Measurements from ENCODE around the gene BMP2K. TPM values are rescaled to one million over a fixed set of nuclear protein-coding genes. Genes with fewer than 3 reads are reported as not detected.

BMP2K gene
- total and polyA plus RNA-seq, 2 donors: 7.6 to 106 TPM

DNA sequence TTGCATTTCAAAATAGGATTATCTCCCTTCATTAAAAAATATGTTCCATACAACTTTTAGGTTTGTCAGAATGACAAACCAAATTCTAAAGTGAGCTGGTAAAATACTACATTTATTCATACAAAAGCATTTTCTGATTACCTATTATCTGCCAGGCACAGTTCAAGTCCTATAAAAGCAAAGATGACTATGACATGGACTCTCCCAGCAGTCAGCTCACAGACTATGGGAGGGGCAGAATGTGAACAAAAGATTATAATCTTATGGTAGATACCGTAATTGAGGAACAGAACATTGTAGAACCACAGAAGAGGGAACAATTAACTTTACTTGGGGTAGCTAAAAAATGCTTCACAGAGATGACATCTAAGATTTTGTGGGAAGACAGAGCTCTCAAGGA is 150.7 kb downstream of the BMP2K start:
- peaks cover 1% of the 10 kb centered on the region for H3K36me3 ChIP-seq (ENCODE audit: insufficient read depth)
- DNase-seq (ENCODE audit: extremely low spot score): no peak
- 80% methylated on average over 1 of the region's 1 CpG for WGBS
- H3K4me3 ChIP-seq (ENCODE audit: low read depth, low read length): no peak overlapping the region
- H3K4me1 ChIP-seq (ENCODE audit: insufficient read depth): peaks cover 2% of the 10 kb centered on the region
- H3K27ac ChIP-seq (ENCODE audit: low read depth): no peak overlapping the region

- Histone ChIP-seq H3K4me3 (ENCODE audit: low read depth, low read length) (no peak overlapping the region), H3K4me1 (ENCODE audit: insufficient read depth) (peaks cover 2% of the 10 kb centered on the region), H3K36me3 (ENCODE audit: insufficient read depth) (peaks cover 1% of the 10 kb centered on the region), H3K27ac (ENCODE audit: low read depth) (no peak overlapping the region)
- DNase-seq (ENCODE audit: extremely low spot score): no peak
- 93% methylated on average over 9 of the region's 9 CpGs for WGBS
These were observed 152.7 kb downstream of the BMP2K start for GRCh38 chr4:78928835-78929234.

GRCh38 chr4:78930016-78930629 is 154.0 kb downstream of the BMP2K start:
- WGBS: 96% methylated on average over 6 of the region's 6 CpGs
- Histone ChIP-seq H3K36me3 (ENCODE audit: insufficient read depth) (peaks cover 1% of the 10 kb centered on the region), H3K4me1 (ENCODE audit: insufficient read depth) (peaks cover 2% of the 10 kb centered on the region), H3K27ac (ENCODE audit: low read depth) (no peak overlapping the region), H3K4me3 (ENCODE audit: low read depth, low read length) (no peak overlapping the region)
- DNase-seq (ENCODE audit: extremely low spot score): no peak

DNA sequence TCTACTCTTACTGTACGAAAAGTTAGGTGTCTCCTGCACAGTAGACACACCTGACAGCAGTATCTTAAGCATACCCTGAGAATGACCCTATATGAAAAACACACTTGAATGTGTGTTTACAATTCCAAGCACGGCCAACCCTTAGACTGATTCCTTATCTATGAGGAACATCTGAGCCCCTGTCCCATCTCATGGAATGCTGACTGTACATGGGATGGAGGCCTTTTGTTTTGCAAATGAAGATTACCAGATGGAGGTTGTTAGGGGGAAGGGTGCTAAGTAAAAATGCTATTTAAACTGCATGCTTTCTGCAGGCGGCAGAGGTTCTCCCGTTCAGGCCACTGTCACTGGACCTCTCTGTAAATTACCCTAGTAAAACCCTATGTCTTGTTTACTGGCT is 160.8 kb downstream of the BMP2K start:
- Histone ChIP-seq H3K27ac (ENCODE audit: low read depth) (no peak overlapping the region), H3K4me3 (ENCODE audit: low read depth, low read length) (no peak overlapping the region), H3K36me3 (ENCODE audit: insufficient read depth) (no peaks in the 10 kb centered on the region), H3K4me1 (ENCODE audit: insufficient read depth) (no peaks in the 10 kb centered on the region)
- DNase-seq (ENCODE audit: extremely low spot score): no peak
- 72% methylated on average over 4 of the region's 4 CpGs for WGBS

DNA sequence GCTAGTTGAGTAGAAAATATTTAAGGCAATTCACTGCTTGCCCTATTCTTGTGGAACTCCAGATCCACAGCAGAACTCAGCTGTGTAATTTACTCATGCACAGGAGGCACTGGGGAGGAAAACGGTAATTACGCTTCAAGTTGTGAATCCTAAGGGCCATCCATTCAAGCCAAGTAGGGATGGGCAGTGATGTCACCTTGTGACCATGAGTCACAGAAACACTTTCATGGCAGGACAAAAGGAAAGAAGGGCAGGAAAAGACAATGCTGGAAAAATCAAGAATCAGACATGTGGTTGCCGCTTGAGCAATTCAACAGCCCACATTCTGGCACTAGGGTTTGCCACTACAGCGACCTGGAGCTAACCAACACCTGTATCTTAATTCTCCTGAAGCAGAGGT is 161.7 kb downstream of the BMP2K start:
- Histone ChIP-seq H3K27ac (ENCODE audit: low read depth) (no peak overlapping the region), H3K4me3 (ENCODE audit: low read depth, low read length) (no peak overlapping the region), H3K36me3 (ENCODE audit: insufficient read depth) (no peaks in the 10 kb centered on the region), H3K4me1 (ENCODE audit: insufficient read depth) (no peaks in the 10 kb centered on the region)
- DNase-seq (ENCODE audit: extremely low spot score): no peak
- WGBS: 92% methylated on average over 4 of the region's 4 CpGs

- no peak for DNase-seq (ENCODE audit: extremely low spot score)
- no peaks in the 10 kb centered on the region for H3K4me1 ChIP-seq (ENCODE audit: insufficient read depth)
- peak overlapping the region; percentile 79 for H3K4me3 ChIP-seq (ENCODE audit: low read depth, low read length)
- H3K36me3 ChIP-seq (ENCODE audit: insufficient read depth): no peaks in the 10 kb centered on the region
- H3K27ac ChIP-seq (ENCODE audit: low read depth): no peak overlapping the region
- WGBS: 3% methylated on average over 7 of the region's 7 CpGs
These were observed 162.3 kb downstream of the BMP2K start for GRCh38 chr4:78938474-78938867.

DNA sequence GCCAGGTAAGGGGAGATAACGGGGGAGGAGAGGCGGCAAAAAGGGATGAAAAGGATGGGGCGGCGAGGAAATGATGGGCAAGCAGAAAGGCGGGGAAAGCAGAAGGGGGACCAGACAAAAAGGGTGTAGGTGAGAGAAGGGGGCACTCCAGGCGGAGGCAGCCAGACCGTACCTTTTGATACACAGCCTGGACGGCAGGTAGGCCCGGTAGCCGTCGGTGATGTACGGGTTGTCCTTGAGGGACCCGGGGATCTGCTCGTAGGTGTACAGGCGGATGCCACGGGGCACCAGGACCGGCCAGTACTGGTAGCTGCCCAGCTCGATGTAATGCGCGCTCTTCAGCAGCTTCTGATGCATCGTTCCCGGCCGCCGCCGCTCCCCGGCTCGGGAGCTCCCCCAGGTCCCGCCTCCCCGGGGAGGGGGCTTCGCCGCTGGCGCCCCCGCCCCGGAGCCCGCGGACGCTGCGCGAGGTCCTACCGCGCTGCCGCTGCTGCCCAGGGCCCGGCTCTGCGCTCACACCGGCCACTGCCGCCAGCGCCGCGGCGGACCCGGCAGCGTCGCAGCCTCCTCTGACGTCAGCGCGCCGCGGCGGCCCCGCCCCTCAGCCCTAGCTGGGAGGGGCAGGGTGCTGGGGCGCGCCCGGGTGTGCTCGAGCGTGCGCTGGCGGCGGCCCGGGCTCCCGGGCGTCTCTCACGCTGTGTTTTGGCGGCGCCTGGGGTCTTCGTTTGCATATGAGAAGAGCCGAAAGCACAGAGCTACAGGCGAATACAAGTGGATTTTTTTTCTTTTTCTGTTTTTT is 162.9 kb downstream of the BMP2K start, which contains the start of gene PAQR3:
TSS of gene PAQR3 (minus strand) at position 571 of the 799 bp plus-strand sequence. CDS start at position 357, 214 bp downstream.
- no peak for DNase-seq (ENCODE audit: extremely low spot score)
- under 1% methylated on average over 77 of the region's 77 CpGs for WGBS
- H3K4me1 ChIP-seq (ENCODE audit: insufficient read depth): no peaks in the 10 kb centered on the region
- H3K36me3 ChIP-seq (ENCODE audit: insufficient read depth): no peaks in the 10 kb centered on the region
- H3K27ac ChIP-seq (ENCODE audit: low read depth): no peak within 1 kb of the TSS
- H3K4me3 ChIP-seq (ENCODE audit: low read depth, low read length): peak within 1 kb of the TSS; percentile 79

DNA sequence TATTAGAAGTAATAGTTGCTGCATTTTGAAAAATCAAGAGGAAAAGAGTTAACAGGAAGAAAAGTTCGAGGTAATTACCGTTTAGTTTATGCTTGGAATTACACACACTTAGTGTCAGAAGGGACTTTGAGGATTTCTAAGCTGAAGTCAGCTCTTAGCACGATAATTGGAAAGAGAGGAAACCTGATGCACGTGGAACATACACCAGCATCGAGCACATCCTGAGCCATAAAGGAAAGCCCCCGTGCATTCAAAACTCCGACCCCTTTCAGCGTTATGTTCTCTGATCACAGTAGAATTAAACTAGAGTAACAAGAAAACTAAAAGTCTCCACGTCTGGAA is 163.5 kb downstream of the BMP2K start:
- Histone ChIP-seq H3K4me1 (ENCODE audit: insufficient read depth) (no peaks in the 10 kb centered on the region), H3K36me3 (ENCODE audit: insufficient read depth) (no peaks in the 10 kb centered on the region), H3K4me3 (ENCODE audit: low read depth, low read length) (peak overlapping the region; percentile 79), H3K27ac (ENCODE audit: low read depth) (no peak overlapping the region)
- WGBS: 2% methylated on average over 9 of the region's 9 CpGs
- DNase-seq (ENCODE audit: extremely low spot score): no peak

GRCh38 chr4:78940752-78941151 is 164.6 kb downstream of the BMP2K start:
- Histone ChIP-seq H3K4me1 (ENCODE audit: insufficient read depth) (no peaks in the 10 kb centered on the region), H3K27ac (ENCODE audit: low read depth) (no peak overlapping the region), H3K36me3 (ENCODE audit: insufficient read depth) (no peaks in the 10 kb centered on the region), H3K4me3 (ENCODE audit: low read depth, low read length) (no peak overlapping the region)
- no peak for DNase-seq (ENCODE audit: extremely low spot score)
- WGBS: 96% methylated on average over 5 of the region's 5 CpGs

DNA sequence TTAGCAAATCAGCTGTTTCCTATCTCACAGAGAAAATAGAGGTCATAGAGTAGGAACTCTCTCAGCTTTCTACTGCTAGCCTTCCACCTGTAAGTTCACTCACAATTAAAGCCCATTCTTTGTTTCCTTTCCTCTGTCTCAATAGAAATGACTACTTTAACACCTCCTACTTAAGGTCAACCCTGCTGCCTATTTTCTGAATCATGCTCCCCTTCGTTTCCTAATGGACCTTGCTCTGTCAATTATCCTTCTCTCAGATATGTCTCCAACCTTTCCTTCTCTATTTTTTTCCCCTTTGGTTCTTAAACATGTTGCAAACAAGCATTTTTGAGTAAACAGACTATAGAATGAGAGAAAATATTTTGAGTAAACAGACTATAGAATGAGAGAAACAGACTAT is 168.2 kb downstream of the BMP2K start:
- no peak for DNase-seq (ENCODE audit: extremely low spot score)
- H3K4me1 ChIP-seq (ENCODE audit: insufficient read depth): no peaks in the 10 kb centered on the region
- H3K27ac ChIP-seq (ENCODE audit: low read depth): no peak overlapping the region
- no peaks in the 10 kb centered on the region for H3K36me3 ChIP-seq (ENCODE audit: insufficient read depth)
- H3K4me3 ChIP-seq (ENCODE audit: low read depth, low read length): no peak overlapping the region
- WGBS: 73% methylated on average over 1 of the region's 1 CpG

DNA sequence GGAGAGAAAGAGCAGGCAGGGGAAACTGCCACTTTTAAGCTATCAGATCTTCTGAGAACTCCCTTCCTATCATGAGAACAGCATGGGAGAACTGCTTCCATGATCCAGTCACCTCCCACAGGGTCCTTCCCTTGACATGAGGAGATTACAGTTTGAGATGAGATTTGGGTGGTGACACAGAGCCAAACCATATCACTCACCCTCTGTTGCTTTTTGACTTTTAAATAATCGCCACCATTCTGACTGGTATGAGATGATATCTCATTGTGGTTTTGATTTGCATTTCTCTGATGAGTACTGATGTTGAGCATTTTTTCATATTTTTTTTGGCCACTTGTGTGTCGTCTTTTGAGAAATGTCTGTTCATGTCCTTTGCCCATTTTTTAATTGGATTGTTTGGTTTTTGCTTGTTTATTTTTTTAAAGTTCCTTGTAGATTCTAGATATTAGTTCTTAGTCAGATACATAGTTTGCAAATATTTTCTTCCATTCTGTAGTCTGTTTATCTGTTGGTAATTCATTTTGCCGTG is 169.6 kb downstream of the BMP2K start:
- Histone ChIP-seq H3K36me3 (ENCODE audit: insufficient read depth) (no peaks in the 10 kb centered on the region), H3K4me3 (ENCODE audit: low read depth, low read length) (no peak overlapping the region), H3K27ac (ENCODE audit: low read depth) (no peak overlapping the region), H3K4me1 (ENCODE audit: insufficient read depth) (no peaks in the 10 kb centered on the region)
- no peak for DNase-seq (ENCODE audit: extremely low spot score)
- whole genome bisulfite sequencing: 88% methylated on average over 3 of the region's 3 CpGs

GRCh38 chr4:78949735-78950134 is 173.6 kb downstream of the BMP2K start:
- H3K4me3 ChIP-seq (ENCODE audit: low read depth, low read length): no peak overlapping the region
- no peak overlapping the region for H3K27ac ChIP-seq (ENCODE audit: low read depth)
- 82% methylated on average over 1 of the region's 1 CpG for WGBS
- H3K36me3 ChIP-seq (ENCODE audit: insufficient read depth): no peaks in the 10 kb centered on the region
- no peak for DNase-seq (ENCODE audit: extremely low spot score)
- no peaks in the 10 kb centered on the region for H3K4me1 ChIP-seq (ENCODE audit: insufficient read depth)

- no peaks in the 10 kb centered on the region for H3K36me3 ChIP-seq (ENCODE audit: insufficient read depth)
- no peak for DNase-seq (ENCODE audit: extremely low spot score)
- WGBS: 60% methylated on average over 3 of the region's 3 CpGs
- H3K27ac ChIP-seq (ENCODE audit: low read depth): no peak overlapping the region
- H3K4me1 ChIP-seq (ENCODE audit: insufficient read depth): no peaks in the 10 kb centered on the region
- H3K4me3 ChIP-seq (ENCODE audit: low read depth, low read length): no peak overlapping the region
These were observed 175.8 kb downstream of the BMP2K start for GRCh38 chr4:78951862-78952472.

- Histone ChIP-seq H3K36me3 (ENCODE audit: insufficient read depth) (no peaks in the 10 kb centered on the region), H3K27ac (ENCODE audit: low read depth) (no peak overlapping the region), H3K4me1 (ENCODE audit: insufficient read depth) (no peaks in the 10 kb centered on the region), H3K4me3 (ENCODE audit: low read depth, low read length) (no peak overlapping the region)
- no peak for DNase-seq (ENCODE audit: extremely low spot score)
- 91% methylated on average over 5 of the region's 5 CpGs for WGBS
These were observed 177.1 kb downstream of the BMP2K start for GRCh38 chr4:78953231-78953630.
